Camera-type eye (tissue), 1 donor: ENCODE measurements around the gene XPR1. TPM values are rescaled to one million over a fixed set of nuclear protein-coding genes. Genes with fewer than 3 reads are reported as not detected.

Source experiments
- total RNA-seq: library from RNA; depleted of rRNA; stranded (reverse); fragments of >200 nt; gene quantifications from one replicate; pipeline ENCODE4 v1.2.3, GENCODE V29; 2014

The XPR1 gene
- 62.6 TPM for total RNA-seq

GRCh38 chr1:180631766-180632325 is at the start of gene XPR1:
XPR1 (plus strand) TSS chr1:180632022; CDS start chr1:180632202, 180 bp downstream.

GRCh38 chr1:180912801-180913565 is 281.2 kb downstream of the XPR1 start, which contains the start of gene KIAA1614:
KIAA1614 (plus strand) TSS chr1:180912897; CDS start chr1:180913244, 347 bp downstream.

Other genes starting within 250 kb of the XPR1 start
- 57.0 TPM for gene ACBD6, start 129.4 kb upstream of the XPR1 start, total RNA-seq
- gene OVAAL, start 73.1 kb upstream of the XPR1 start, total RNA-seq: not detected